Panc1 (cell line): Measurements from ENCODE around the gene CACTIN.

Source experiments
- CTCF ChIP-seq: fragments of 450-650 bp; IDR thresholded peaks from 2 replicates; pipeline ENCODE4 v1.5.1; 2017; ENCODE audit warnings: mild to moderate bottlenecking
- SIN3A ChIP-seq: IDR thresholded peaks from 2 replicates; pipeline ENCODE4 v1.6.1; 2012; ENCODE audit warnings: low read depth, mild to moderate bottlenecking, low read length, moderate library complexity, borderline replicate concordance; ENCODE audit not compliant: insufficient read depth

- TF ChIP-seq CTCF (no peak), SIN3A (0 out of 2 replicates have a peak, but pooled peaks have one; percentile 39)
Observed at GRCh38 chr19:3573162-3573857, 53.3 kb downstream of the CACTIN start.
